ENCODE data around the gene LCE3A. TPM values are rescaled to one million over a fixed set of nuclear protein-coding genes. Genes with fewer than 3 reads are reported as not detected.
A peak's percentile ranks its signal among the peaks of the same experiment; 100 is the strongest.
"Not testable (repeated sequence)": the region's sequence is repeated elsewhere in the genome, so short reads cannot be mapped to it uniquely, and the experiment has no call there.

Gene LCE3A
- total RNA-seq, 1 experiment from 2014 or later: not detected

DNA sequence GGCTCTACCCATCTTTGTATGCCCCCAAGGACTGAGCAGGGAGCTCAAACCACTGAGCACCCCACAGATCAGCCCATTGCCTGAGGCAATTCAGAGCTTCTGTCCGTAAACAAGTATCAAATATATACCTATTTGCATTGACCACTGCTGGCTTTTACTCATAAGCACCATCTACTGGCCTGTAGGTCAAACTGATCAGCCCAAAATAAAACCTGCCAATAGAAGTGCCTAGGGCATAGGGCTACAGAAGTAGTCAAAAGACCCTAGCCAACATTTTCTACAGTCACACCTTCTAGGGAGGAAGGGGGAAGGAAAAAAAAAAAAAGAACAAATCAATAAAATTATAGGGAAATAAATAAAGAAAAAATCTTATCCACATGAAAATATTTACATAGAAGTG lies 37.3 kb downstream of the LCE3A start:
- in situ Hi-C loops (cut with HindIII; ENCODE audit: low pct_unique_long_range_greater_than_20kb, low sequenced_read_pairs): no loop called here
- DNase-seq (ENCODE audit: low read depth, low spot score): no peak

DNA sequence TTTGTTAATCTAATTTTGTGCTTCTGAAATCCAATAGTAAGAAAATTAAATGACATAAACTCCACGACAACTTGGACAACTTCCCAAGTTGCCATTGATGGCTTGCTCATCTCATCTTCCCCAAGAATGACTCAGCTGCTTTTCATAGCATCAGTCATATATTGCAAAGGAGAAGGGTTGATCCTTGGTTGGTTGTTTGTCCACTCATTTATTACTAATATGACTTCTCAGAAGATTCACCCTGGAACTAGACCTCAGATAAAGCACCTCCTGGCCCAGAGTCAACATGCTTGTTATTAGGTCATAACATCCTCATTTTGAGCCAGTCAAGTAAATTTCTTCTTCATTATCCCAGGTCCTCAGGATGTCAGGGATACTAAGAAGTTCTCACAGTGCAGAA lies 40.3 kb downstream of the LCE3A start:
- DNase-seq (ENCODE audit: low read depth, low spot score): peak; percentile 0
- in situ Hi-C loops (cut with HindIII; ENCODE audit: low pct_unique_long_range_greater_than_20kb, low sequenced_read_pairs): no loop called here

DNA sequence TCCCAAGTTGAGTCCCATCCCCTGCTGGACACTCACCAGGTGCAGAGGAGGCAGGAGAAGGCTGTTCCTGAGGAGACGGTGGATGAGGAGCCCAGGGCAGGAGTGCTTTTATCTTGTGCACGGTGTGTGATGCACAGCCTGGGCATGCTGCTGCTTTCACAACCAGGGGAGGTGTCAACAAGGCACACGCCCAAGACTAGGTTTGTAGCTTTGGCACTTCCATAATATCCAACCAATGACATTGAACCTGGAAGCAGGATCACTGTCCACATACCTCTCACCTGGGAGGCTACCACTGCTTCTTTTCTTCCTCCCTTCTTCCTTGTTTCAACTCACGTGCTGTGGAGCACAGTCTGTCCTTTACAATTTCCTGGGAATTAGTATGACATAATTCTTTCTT lies 42.5 kb downstream of the LCE3A start, which contains the start of gene LCE3D:
Gene LCE3D, minus strand, starts transcription at position 84 of the 400 bp plus-strand sequence. CDS start 580 bp downstream, outside the sequence.
- in situ Hi-C loops (cut with HindIII; ENCODE audit: low pct_unique_long_range_greater_than_20kb, low sequenced_read_pairs): no loop called here

DNA sequence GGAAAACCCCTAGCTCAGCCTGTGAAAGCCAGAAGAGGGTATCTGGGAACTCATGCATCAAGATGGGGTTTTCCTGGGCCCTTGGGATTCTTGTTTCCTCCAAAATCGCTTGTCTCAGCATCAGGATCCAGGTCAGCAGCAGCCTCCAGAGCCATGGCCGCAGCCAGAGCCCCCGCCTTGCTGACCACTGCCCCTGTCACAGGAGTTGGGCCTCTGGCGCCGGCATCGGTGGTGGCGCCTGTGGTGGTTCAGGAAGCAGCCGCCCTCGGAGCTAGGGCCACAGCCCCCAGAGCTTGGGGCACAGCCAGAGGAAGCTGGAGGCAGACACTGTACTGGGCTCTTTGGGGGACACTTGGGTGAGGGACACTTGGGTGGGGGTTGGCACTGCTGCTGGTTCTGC lies 43.4 kb downstream of the LCE3A start:
- in situ Hi-C loops (cut with HindIII; ENCODE audit: low pct_unique_long_range_greater_than_20kb, low sequenced_read_pairs): not testable (repeated sequence)

More for the DNA sequence above, 42.5 kb downstream of the LCE3A start, which contains the start of gene LCE3D:
- peak; percentile 0 for DNase-seq (ENCODE audit: low read depth, low spot score)

DNA sequence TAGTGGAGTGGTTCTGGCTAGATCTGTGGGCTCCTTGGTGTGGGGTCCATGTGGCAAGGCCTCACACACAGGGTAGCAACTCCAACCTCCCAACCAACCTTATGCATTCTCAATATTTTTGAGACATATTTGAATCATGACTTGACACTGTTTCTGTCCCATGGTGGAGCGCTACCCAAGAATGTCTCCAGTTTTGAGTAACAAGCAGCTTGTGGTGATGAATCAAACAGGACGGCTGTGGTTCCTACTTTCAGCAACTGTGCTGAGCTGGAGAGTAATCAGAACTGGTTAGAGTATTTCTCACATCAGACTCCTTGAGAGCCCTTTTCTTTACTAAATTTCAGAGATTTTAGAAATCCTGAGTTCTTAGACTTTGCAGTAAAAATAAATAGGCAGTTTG lies 45.7 kb downstream of the LCE3A start:
- in situ Hi-C loops (cut with HindIII; ENCODE audit: low pct_unique_long_range_greater_than_20kb, low sequenced_read_pairs): no loop called here
- DNase-seq (ENCODE audit: low read depth, low spot score): peak; percentile 0

More for the DNA sequence above, 43.4 kb downstream of the LCE3A start:
- DNase-seq (ENCODE audit: low read depth, low spot score): not testable (repeated sequence)

Small RNAs within 50 kb of the gene (small RNA-seq; reads per million reads assigned to genes)
- gene LCE3A (0 reads per million in 2 experiments), gene LCE3B (0 reads per million in 2 experiments)

Other genes starting within 250 kb of the LCE3A start
- gene CRNN, start 208.8 kb downstream of the LCE3A start, total RNA-seq (2014; rRNA removed; shearing (Covaris generic)): not detected in 2 replicates
- gene LCE5A, start 112.3 kb downstream of the LCE3A start, total RNA-seq (2014; rRNA removed; shearing (Covaris generic)): not detected in 2 replicates
- not detected in 2 replicates for gene CRCT1, start 108.6 kb downstream of the LCE3A start, total RNA-seq (2014; rRNA removed; shearing (Covaris generic))
- not detected in 2 replicates for gene LCE3E, start 56.3 kb downstream of the LCE3A start, total RNA-seq (2014; rRNA removed; shearing (Covaris generic))
- not detected in 2 replicates for gene LCE3D, start 42.6 kb downstream of the LCE3A start, total RNA-seq (2014; rRNA removed; shearing (Covaris generic))
- not detected in 2 replicates for gene LCE3C, start 22.9 kb downstream of the LCE3A start, total RNA-seq (2014; rRNA removed; shearing (Covaris generic))
- not detected in 2 replicates for gene LCE3B, start 9.3 kb downstream of the LCE3A start, total RNA-seq (2014; rRNA removed; shearing (Covaris generic))
- gene LCE2D, start 40.3 kb upstream of the LCE3A start, total RNA-seq (2014; rRNA removed; shearing (Covaris generic)): not detected in 2 replicates
- gene LCE2C, start 52.2 kb upstream of the LCE3A start, total RNA-seq (2014; rRNA removed; shearing (Covaris generic)): not detected in 2 replicates
- gene LCE2B, start 63.0 kb upstream of the LCE3A start, total RNA-seq (2014; rRNA removed; shearing (Covaris generic)): not detected in 2 replicates
- gene LCE2A, start 75.2 kb upstream of the LCE3A start, total RNA-seq (2014; rRNA removed; shearing (Covaris generic)): 2.5 and 3.3 TPM in 2 replicates
- gene LCE4A, start 85.1 kb upstream of the LCE3A start, total RNA-seq (2014; rRNA removed; shearing (Covaris generic)): not detected in 2 replicates
- gene KPRP, start 134.9 kb upstream of the LCE3A start, total RNA-seq (2014; rRNA removed; shearing (Covaris generic)): not detected in 2 replicates
- not detected in 2 replicates for gene LCE1F, start 152.0 kb upstream of the LCE3A start, total RNA-seq (2014; rRNA removed; shearing (Covaris generic))
- not detected in 2 replicates for gene LCE1E, start 163.2 kb upstream of the LCE3A start, total RNA-seq (2014; rRNA removed; shearing (Covaris generic))
- gene LCE1D, start 173.6 kb upstream of the LCE3A start, total RNA-seq (2014; rRNA removed; shearing (Covaris generic)): not detected in 2 replicates
- not detected in 2 replicates for gene LCE1C, start 183.5 kb upstream of the LCE3A start, total RNA-seq (2014; rRNA removed; shearing (Covaris generic))
- not detected in 2 replicates for gene LCE1B, start 188.9 kb upstream of the LCE3A start, total RNA-seq (2014; rRNA removed; shearing (Covaris generic))
- gene LCE1A, start 204.4 kb upstream of the LCE3A start, total RNA-seq (2014; rRNA removed; shearing (Covaris generic)): not detected in 2 replicates
- not detected in 2 replicates for gene LCE6A, start 219.8 kb upstream of the LCE3A start, total RNA-seq (2014; rRNA removed; shearing (Covaris generic))
- not detected in 2 replicates for gene LCE7A, start 236.9 kb upstream of the LCE3A start, total RNA-seq (2014; rRNA removed; shearing (Covaris generic))

Data from SK-MEL-5 (cell line).